Measurements from ENCODE around the gene CNTN3.

The CNTN3 gene

DNA sequence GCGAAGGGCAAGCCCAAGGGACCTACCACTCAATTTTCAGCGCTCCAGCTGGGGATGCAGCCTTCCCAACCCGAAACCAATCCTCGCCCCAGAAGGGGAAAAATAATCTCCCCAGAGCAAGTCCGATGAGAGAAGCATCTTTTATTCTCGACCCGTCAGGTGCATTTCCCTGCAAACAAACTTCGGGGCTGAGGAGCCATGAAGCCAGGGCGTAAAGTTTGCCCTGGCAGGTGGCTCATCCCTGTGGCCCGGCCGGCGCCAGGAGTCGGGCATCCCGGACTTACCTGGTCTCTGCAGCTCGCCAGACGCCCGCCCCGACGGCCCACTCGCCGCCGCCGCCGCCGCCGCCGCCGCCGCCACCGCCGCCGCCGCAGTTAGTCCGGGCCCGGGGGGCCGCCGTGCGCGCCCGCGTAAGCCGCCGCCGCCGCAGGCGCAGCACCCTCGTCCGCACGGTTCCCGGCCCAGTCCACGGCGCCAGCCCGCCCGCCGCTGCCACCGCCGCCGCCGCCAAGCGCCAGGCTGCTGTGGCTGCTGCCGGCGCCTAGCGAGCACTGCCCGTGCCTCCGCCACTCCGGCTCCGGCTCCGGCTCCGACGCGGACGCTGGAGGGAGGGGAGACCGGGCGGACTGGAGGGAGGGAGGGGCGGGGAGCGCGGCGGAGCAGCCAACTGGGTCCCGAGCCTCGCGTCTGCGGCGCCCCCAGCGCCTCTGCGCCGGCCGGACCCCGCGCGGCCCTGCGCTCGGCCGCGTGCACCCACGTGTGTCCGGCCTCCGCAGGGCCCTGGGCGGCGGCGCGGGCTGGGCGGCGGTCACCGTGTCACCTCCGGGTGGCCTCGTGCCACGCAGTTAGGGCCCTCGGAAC is at the start of gene CNTN3:
TSS of gene CNTN3 (minus strand) at position 553 of the 861 bp plus-strand sequence. CDS start 93,547 bp downstream, outside the sequence.
- TF ChIP-seq, protein P1, sequence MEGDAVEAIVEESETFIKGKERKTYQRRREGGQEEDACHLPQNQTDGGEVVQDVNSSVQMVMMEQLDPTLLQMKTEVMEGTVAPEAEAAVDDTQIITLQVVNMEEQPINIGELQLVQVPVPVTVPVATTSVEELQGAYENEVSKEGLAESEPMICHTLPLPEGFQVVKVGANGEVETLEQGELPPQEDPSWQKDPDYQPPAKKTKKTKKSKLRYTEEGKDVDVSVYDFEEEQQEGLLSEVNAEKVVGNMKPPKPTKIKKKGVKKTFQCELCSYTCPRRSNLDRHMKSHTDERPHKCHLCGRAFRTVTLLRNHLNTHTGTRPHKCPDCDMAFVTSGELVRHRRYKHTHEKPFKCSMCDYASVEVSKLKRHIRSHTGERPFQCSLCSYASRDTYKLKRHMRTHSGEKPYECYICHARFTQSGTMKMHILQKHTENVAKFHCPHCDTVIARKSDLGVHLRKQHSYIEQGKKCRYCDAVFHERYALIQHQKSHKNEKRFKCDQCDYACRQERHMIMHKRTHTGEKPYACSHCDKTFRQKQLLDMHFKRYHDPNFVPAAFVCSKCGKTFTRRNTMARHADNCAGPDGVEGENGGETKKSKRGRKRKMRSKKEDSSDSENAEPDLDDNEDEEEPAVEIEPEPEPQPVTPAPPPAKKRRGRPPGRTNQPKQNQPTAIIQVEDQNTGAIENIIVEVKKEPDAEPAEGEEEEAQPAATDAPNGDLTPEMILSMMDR (IDR thresholded peaks at IDR 0.05; ENCODE audit: insufficient read depth, low read depth, low read length, missing control alignments), result no peak
- H3K4me3 ChIP-seq (ENCODE audit: low read length), result peak within 1 kb of the TSS; percentile 20
- DNase-seq (ENCODE audit: low read depth), result no peak

DNA sequence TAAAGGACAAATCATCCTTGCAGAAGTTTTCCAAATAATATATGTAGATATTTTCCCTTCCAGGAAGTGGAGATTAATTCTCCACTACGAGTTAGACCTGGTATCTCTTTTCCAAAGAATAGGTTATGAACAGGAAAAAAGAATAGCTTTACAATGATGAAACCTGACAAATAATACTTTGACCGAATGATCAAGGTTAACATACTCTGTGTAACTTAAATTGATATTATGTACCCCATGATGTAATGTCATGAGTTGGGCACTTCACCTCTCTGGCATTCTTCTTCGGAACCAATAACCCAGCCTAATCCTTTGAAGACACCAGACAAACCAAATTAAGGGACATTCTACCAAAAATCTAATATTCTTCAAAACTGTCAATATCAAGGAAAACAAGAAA is 48.7 kb upstream of the CNTN3 start:
- TF ChIP-seq, protein P1 (IDR thresholded peaks at IDR 0.05; ENCODE audit: insufficient read depth, low read depth, low read length, missing control alignments), result no peak
- no peak for DNase-seq (ENCODE audit: low read depth)
- H3K4me3 ChIP-seq (ENCODE audit: low read length), result no peak overlapping the region

DNA sequence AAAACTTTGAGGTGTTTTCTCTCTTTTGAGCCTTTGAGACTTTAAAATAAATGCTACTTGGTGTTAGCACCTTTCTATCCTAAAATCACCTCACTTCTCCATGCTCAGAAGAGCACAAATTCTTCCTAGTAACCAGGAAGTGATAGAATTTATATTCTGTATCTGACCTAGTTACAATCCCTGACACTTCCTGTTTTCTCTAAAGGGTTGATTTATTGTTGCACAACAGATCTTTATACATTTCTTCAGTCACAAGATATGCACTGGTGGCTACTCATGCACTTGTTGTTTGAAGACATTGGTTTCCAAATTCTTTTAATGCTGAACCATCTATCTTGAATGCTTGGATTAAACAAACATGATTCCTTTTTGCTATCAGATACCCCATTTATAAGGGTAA is 47.2 kb upstream of the CNTN3 start:
- DNase-seq (ENCODE audit: low read depth), result no peak
- no peak overlapping the region for H3K4me3 ChIP-seq (ENCODE audit: low read length)
- TF ChIP-seq, protein P1 (IDR thresholded peaks at IDR 0.05; ENCODE audit: insufficient read depth, low read depth, low read length, missing control alignments), result no peak

DNA sequence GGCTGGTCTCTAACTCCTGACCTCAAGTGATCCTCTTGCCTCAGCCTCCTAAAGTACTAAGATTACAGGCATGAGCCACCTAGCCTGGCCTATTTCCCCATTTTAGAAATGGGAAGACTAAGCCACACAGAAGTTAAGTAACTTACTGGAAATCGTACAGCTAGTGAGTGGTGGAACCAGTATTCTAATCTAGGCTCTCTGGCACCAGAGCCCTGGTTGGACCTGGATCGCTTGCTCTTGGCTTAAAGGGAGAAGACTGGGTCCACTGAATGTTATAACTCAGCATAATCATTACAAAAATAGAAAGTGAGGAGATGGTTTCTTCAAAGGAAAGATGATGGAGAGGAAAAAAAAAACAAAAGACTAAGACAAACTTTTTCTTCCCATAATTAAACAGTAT is 37.4 kb upstream of the CNTN3 start:
- TF ChIP-seq, protein P1 (IDR thresholded peaks at IDR 0.05; ENCODE audit: insufficient read depth, low read depth, low read length, missing control alignments), result no peak
- H3K4me3 ChIP-seq (ENCODE audit: low read length), result no peak overlapping the region
- no peak for DNase-seq (ENCODE audit: low read depth)

DNA sequence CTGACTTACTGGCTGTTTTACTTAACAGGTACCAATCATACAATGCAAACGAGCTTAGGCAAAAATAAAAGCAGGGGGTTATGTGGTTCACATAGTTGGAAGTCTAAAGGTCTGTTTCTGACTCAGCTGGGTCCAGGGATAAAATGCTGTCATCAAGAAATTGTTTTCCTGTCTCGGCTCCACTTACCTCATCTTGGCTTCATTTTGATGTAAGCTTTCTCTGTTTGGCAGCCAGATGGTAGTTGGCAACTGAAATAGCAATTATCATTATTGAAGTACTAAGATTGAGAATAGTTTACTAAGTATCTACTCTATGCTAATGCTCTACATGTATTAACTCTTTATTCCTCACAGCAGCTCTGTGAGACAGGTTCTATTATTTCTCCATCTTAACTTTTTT is 36.8 kb upstream of the CNTN3 start:
- no peak for DNase-seq (ENCODE audit: low read depth)
- H3K4me3 ChIP-seq (ENCODE audit: low read length), result no peak overlapping the region
- TF ChIP-seq, protein P1 (IDR thresholded peaks at IDR 0.05; ENCODE audit: insufficient read depth, low read depth, low read length, missing control alignments), result no peak

DNA sequence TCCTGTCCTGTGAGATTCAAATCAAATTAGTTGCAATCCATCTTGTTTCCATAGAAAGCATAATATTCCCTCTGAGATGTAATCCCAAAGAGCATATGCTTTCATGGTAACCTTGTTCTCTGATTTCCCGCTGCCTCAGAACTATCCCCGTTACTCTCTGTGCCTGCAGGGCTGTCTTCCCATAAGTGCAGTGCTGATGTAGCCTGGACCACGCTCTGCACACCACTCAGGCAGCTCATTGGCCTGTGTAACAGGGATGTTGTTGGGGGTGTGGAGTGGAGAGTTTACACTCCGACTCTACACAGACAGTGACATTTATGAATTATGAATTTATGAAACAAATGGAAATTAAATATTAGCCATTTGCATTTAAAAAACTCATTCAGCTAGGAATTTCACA is 33.6 kb upstream of the CNTN3 start:
- H3K4me3 ChIP-seq (ENCODE audit: low read length), result no peak overlapping the region
- no peak for DNase-seq (ENCODE audit: low read depth)
- TF ChIP-seq, protein P1 (IDR thresholded peaks at IDR 0.05; ENCODE audit: insufficient read depth, low read depth, low read length, missing control alignments), result no peak

DNA sequence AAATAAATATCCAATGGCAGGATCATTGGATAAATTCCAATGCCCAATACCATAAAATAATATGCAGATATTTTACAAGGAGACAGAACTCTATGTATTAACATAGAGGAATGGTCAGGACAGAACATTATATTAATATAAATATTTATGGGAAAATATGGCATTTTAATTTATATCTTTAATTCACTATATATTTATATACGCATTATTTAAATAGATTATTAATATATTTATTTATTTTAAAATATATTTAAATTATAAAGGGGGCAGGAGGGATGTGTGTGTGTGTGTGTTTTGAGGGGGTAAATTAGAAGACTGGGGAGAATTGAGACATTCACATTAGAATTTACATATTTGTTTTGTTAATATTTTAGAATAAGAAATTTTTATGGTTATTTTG is 31.6 kb upstream of the CNTN3 start:
- no peak for DNase-seq (ENCODE audit: low read depth)
- TF ChIP-seq, protein P1 (IDR thresholded peaks at IDR 0.05; ENCODE audit: insufficient read depth, low read depth, low read length, missing control alignments), result no peak
- H3K4me3 ChIP-seq (ENCODE audit: low read length), result no peak overlapping the region

Data from epithelial cell of esophagus (primary cell).